ENCODE results near the gene DHRS2. TPM values are rescaled to one million over a fixed set of nuclear protein-coding genes. Genes with fewer than 3 reads are reported as not detected.
A peak's percentile ranks its signal among the peaks of the same experiment; 100 is the strongest.
"Not testable (repeated sequence)": the region's sequence is repeated elsewhere in the genome, so short reads cannot be mapped to it uniquely, and the experiment has no call there.

The DHRS2 gene
- total RNA-seq, 1 experiment from 2014 or later = 0.84 TPM

DNA sequence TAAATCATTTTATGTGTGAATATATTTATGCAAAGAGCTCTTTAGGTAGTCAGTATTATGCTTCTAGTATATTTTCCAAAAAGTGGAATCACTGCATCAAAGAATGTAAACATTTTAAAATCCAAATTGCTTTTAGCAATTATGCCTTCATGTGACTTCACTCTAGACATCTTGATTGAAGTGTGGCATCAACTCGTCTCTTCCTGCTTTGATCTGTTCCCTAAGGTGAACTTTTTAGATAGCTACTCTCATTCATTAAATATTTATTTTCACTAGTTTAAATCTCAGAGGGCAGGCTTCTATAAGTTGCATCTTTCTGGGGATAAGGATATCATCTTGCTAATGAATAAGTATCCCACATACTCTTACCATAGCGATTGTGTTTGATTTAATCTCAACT is 39.2 kb downstream of the DHRS2 start:
- no peak for DNase-seq (ENCODE audit: extremely low read depth, low read depth)

DNA sequence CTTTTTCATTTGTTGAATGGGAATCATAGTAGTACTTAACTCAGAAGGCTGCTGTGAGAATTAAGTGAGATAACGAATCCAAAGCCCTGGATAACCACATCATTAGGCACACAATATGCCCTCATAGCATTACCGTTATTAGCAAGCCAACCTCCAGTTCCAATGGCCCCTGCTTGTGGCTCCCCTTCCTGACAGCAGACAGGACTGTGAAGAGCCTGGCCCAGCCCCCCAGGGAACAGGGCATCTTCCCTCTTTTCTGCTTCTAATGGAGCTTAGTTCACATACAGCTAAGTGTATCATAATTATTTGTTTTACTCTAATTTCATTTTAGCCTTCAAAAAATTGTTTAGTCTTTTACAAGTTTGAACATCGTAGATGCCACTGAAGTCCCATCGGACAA is 39.7 kb downstream of the DHRS2 start:
- DNase-seq (ENCODE audit: extremely low read depth, low read depth) = no peak

DNA sequence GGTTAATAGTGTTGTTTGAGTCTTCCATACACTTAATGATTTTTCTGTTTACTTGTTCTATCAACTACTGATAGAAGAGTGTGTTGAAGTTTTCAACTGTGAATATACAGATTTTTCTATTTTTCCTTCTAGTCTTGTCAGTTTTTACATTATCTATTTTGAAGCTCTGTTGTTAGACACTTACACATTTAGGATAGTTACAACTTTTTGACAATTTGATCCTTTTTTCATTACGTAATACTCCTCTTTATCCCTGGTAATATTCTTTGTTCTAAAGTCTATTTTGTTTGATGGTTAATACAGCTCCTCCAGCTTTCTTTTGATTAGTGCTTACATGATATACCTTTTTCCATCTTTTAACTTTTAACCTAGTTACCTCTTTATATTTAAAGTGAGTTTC is 45.2 kb downstream of the DHRS2 start:
- DNase-seq (ENCODE audit: extremely low read depth, low read depth) = no peak

DNA sequence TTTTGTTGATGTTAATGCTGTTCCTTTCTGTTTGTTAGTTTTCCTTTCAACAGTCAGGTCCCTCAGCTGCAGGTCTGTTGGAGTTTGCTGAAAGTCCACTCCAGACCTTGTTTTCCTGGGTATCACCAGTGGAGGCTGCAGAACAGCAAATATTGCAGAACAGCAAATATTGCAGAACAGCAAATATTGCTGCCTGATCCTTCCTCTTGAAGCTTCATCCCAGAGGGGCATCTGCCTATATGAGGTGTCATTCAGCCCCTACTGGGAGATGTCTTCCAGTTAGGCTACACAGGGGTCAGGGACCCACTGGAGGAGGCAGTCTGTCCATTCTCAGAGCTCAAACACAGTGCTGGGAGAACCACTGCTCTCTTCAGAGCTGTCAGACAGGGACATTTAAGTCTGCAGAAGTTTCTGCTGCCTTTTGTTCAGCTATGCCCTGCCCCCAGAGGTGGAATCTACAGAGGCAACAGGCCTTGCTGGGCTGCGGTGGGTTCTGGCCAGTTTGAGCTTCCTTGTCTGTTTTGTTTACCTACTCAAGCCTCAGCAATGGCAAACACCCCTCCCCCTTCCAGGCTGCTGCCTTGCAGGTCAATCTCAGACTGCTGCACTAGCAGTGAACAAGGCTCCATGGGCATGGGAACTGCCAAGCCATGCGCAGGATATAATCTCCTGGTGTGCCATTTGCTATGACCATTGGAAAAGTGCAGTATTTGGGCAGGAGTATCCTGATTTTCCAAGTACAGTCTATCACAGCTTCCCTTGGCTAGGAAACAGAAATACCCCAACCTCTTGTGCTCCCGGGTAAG is 53.7 kb downstream of the DHRS2 start:
- not testable (repeated sequence) for DNase-seq (ENCODE audit: extremely low read depth, low read depth)

DNA sequence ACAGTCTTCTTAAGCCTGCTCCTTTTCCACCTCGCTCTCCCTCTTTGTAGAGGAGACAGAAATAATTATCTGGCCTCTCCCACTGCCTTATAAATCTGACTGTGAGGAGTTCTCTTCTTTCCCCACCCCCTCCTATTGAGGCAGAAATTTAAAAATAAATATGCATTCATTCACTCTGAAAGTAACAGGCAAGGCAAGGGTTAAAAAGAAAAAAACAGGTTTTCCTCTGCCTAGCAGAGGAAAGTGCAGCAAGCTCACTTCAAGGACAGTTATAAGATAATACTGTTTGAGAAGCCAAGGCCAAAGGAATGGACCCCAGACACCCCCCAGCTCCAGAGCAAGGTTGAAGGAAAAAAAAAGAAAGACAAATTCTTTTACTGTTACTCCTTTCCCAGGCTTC is 56.3 kb downstream of the DHRS2 start:
- DNase-seq (ENCODE audit: extremely low read depth, low read depth) = no peak

DNA sequence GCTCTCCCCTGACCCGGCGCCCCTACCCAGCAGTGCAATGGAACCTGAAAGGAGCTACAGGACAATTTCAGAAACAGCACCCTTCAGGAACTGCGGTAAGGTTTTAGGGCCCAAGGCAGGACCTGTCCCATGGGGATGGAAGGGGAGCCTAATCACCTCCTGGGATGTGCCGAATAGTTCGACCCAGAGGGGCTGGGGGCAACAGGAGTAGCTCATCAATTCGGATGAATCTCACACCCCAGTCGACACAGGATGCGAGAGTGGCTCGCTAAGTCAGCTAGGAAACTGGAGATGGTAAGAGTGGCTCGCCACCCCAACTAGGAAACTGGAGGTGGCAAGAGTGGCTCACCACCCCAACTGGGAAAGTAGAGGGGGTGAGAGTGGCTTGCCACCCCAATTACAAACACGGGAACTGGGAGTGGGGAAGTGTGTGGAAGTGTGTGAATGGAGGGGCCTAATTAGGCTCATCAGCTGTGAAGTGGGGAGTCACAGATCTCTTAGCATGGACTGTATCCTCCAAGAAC is 57.1 kb downstream of the DHRS2 start:
- DNase-seq (ENCODE audit: extremely low read depth, low read depth) = no peak

DNA sequence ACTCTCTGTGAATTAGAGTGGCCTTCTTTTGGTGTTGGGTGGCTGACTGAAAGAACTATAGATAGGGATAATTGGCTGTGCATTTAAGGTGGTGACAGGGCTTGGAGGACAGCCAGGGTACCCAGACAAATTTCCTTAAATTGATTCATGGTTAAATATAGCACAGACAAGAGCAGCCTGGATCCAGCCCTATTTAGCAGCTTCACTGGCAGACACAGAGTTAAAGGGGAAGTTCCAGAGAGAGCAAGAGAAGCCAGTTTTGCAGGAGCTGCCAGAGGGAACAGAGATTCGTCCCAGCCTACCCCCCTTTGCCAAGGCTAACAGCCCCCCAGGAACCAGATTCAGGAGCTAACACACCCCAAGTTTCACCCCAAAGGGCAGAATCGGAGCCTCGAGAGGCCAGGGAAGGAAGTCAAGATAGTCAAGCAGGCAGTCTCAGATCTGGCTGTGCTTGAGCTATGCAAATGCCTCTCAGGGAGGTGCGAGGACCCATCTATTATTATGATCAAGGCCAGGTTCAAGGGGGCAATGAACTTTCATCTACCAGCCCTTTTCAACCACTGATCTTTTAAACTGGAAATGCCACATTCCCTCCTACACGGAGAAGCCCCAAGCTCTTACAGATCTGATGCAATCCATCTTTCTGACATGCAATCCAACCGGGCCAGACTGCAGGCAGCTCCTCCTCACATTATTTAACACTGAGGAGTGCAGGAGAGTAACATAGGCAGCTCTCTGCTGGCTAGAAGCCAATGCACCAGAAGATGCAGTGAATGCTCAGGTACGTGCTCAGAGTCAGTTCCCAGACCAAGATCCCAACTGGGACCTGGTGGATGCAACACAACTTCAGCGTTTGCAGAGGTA is 58.2 kb downstream of the DHRS2 start:
- DNase-seq (ENCODE audit: extremely low read depth, low read depth) = peak; percentile 81

Other genes with a start within 250 kb of the DHRS2 start
- gene MYH6, start 228.1 kb upstream of the DHRS2 start, total RNA-seq (2014; rRNA removed; shearing (Covaris generic)) = not detected in 2 replicates
- not detected in 2 replicates for gene MYH7, start 200.7 kb upstream of the DHRS2 start, total RNA-seq (2014; rRNA removed; shearing (Covaris generic))
- gene NGDN, start 166.7 kb upstream of the DHRS2 start, total RNA-seq (2014; rRNA removed; shearing (Covaris generic)) = 95.6 and 99.4 TPM in 2 replicates
- gene ZFHX2, start 84.6 kb upstream of the DHRS2 start, total RNA-seq (2014; rRNA removed; shearing (Covaris generic)) = 0.15 and 0.43 TPM in 2 replicates
- gene THTPA, start 80.1 kb upstream of the DHRS2 start, total RNA-seq (2014; rRNA removed; shearing (Covaris generic)) = 15.3 and 23.6 TPM in 2 replicates
- gene AP1G2, start 68.6 kb upstream of the DHRS2 start, total RNA-seq (2014; rRNA removed; shearing (Covaris generic)) = 28.7 and 45.2 TPM in 2 replicates
- not detected in 2 replicates for gene JPH4, start 57.6 kb upstream of the DHRS2 start, total RNA-seq (2014; rRNA removed; shearing (Covaris generic))

Measured in NCI-H460 (cell line).